Breast epithelium (tissue), 4 donors: ENCODE measurements around the gene SH2D3C. TPM values are rescaled to one million over a fixed set of nuclear protein-coding genes. Genes with fewer than 3 reads are reported as not detected.
"Not testable (repeated sequence)": the region's sequence is repeated elsewhere in the genome, so short reads cannot be mapped to it uniquely, and the experiment has no call there.

ENCODE experiments used
- DNase-seq, 2 donors: peaks; one replicate each; pipeline ENCODE4 v3.0.0-alpha.2; 2019; ENCODE audit warnings: low spot score in 2 of 2
- H3K27ac ChIP-seq, 2 donors: fragments of 200-600 bp; sonication (generic) in 1 of 2; one replicate each; pipeline ENCODE4 v1.5.1; 2016 to 2019; ENCODE audit warnings: mild to moderate bottlenecking in 1 of 2
- H3K27me3 ChIP-seq, 2 donors: fragments of 200-600 bp; sonication (generic) in 1 of 2; one replicate each; pipeline versions ENCODE4 v1.5.1 to v1.6.0; 2017 to 2019; ENCODE audit warnings: control low read depth in 1 of 2, mild to moderate bottlenecking in 1 of 2
- H3K36me3 ChIP-seq: fragments of 200-600 bp; one replicate; pipeline ENCODE4 v1.5.1; 2019
- H3K4me1 ChIP-seq, 2 donors: fragments of 200-600 bp; sonication (generic); one replicate each; pipeline ENCODE4 v1.5.1; 2016 to 2019; ENCODE audit warnings: control low read depth in 1 of 2
- H3K4me3 ChIP-seq, 3 donors: fragments of 200-600 bp; sonication (generic); 1 replicate in 2 of 3; 2 replicates in 1 of 3; pipeline ENCODE4 v1.5.1; 2016 to 2019; ENCODE audit warnings: mild to moderate bottlenecking in 3 of 3, moderate library complexity in 2 of 3
- H3K9me3 ChIP-seq, 2 donors: fragments of 200-600 bp; sonication (generic) in 1 of 2; one replicate each; pipeline ENCODE4 v1.5.1; 2016 to 2019; ENCODE audit warnings: control low read depth in 1 of 2
- POLR2A ChIP-seq: fragments of 450-650 bp; IDR thresholded peaks from one replicate; pipeline ENCODE4 v1.6.1; 2016; ENCODE audit warnings: antibody characterized with exemption, mild to moderate bottlenecking, moderate library complexity
- POLR2AphosphoS5 ChIP-seq, 3 donors: sonication (generic); formaldehyde crosslinking; IDR thresholded peaks; one replicate each; pipeline ENCODE4 v1.6.1; 2017; ENCODE audit warnings: antibody characterized with exemption in 3 of 3
- intact Hi-C: fragments of 100-400 bp; cut with DNase I; formaldehyde crosslinking; loops from one replicate; pipeline ENCODE4 v1.15.1; 2023; ENCODE audit warnings: low total_unique reads
- total RNA-seq, 3 donors: library from RNA; depleted of rRNA; stranded (reverse); fragments of >200 nt; gene quantifications; one replicate each; pipeline ENCODE4 v1.1.0, GENCODE V29; 2016
- TF ChIP-seq, protein P1 (sequence below), 3 donors: fragments of 450-650 bp; IDR thresholded peaks; one replicate each; pipeline ENCODE4 v1.5.1; 2016 to 2017; ENCODE audit warnings: antibody characterized with exemption in 3 of 3, mild to moderate bottlenecking in 3 of 3, moderate library complexity in 3 of 3

Gene SH2D3C
- total RNA-seq, 3 donors from 2014 or later = 6.0 to 15.4 (median 6.9) TPM

- TF ChIP-seq POLR2A (no peak), POLR2AphosphoS5 (IDR thresholded peaks at IDR 0.05) (peak; percentile 19 to 83 (median 69))
- Histone ChIP-seq H3K27ac (peak within 1 kb of the TSS; percentile 92 to 99), H3K4me1 (peaks cover 2 to 9% of the 10 kb centered on the region in 2 donors), H3K4me3 (peak within 1 kb of the TSS; percentile 96 to 99 (median 98)), H3K9me3 (no peaks in the 10 kb centered on the region), H3K27me3 (no peaks in the 10 kb centered on the region), H3K36me3 (peaks cover 18% of the 10 kb centered on the region)
- DNase-seq = peak; percentile 88 to 89
- intact Hi-C loops = loop anchor here (10.0 kb wide), 2 partner anchors 51 to 89 kb away; partner anchors contain the start of genes AK1 and TOR2A
These were observed 7.7 kb upstream of the SH2D3C start, which contains the start of gene CDK9 for GRCh38 chr9:127785933-127786772. TSS of gene CDK9 (plus strand) at chr9:127786034. CDS start at chr9:127786149, 115 bp downstream.

GRCh38 chr9:127785023-127785932, 6.8 kb upstream of the SH2D3C start:
- intact Hi-C loops = loop anchor here (10.0 kb wide), 2 partner anchors 50 to 90 kb away; partner anchors contain the start of genes AK1 and TOR2A
- peak; percentile 79 to 88 for DNase-seq
- TF ChIP-seq POLR2AphosphoS5 (IDR thresholded peaks at IDR 0.05) (peak; percentile 43 to 58 (median 57)), POLR2A (no peak)
- TF ChIP-seq, protein P1, sequence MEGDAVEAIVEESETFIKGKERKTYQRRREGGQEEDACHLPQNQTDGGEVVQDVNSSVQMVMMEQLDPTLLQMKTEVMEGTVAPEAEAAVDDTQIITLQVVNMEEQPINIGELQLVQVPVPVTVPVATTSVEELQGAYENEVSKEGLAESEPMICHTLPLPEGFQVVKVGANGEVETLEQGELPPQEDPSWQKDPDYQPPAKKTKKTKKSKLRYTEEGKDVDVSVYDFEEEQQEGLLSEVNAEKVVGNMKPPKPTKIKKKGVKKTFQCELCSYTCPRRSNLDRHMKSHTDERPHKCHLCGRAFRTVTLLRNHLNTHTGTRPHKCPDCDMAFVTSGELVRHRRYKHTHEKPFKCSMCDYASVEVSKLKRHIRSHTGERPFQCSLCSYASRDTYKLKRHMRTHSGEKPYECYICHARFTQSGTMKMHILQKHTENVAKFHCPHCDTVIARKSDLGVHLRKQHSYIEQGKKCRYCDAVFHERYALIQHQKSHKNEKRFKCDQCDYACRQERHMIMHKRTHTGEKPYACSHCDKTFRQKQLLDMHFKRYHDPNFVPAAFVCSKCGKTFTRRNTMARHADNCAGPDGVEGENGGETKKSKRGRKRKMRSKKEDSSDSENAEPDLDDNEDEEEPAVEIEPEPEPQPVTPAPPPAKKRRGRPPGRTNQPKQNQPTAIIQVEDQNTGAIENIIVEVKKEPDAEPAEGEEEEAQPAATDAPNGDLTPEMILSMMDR (IDR thresholded peaks at IDR 0.05) = peak; percentile 89 to 97 (median 96)
- Histone ChIP-seq H3K36me3 (peaks cover 18% of the 10 kb centered on the region), H3K4me3 (peak overlapping the region; percentile 96 to 99 (median 98)), H3K4me1 (peaks cover 2 to 9% of the 10 kb centered on the region in 2 donors), H3K27ac (peak overlapping the region; percentile 92 to 99), H3K9me3 (no peaks in the 10 kb centered on the region), H3K27me3 (no peaks in the 10 kb centered on the region)

- TF ChIP-seq POLR2AphosphoS5 (IDR thresholded peaks at IDR 0.05) (no peak), POLR2A (no peak)
- TF ChIP-seq, protein P1 (IDR thresholded peaks at IDR 0.05) = no peak
- DNase-seq = peak in 1 of 2 donors; percentile 42
- no peak overlapping the region for H3K4me3 ChIP-seq
- intact Hi-C loops = loop anchor here (10.0 kb wide), 2 partner anchors 49 to 91 kb away; partner anchors contain the start of genes AK1 and TOR2A
- no peaks in the 10 kb centered on the region for H3K27me3 ChIP-seq
- H3K27ac ChIP-seq = peak overlapping the region; percentile 92 to 99
- H3K9me3 ChIP-seq = no peaks in the 10 kb centered on the region
- peaks cover 2% of the 10 kb centered on the region for H3K36me3 ChIP-seq
- H3K4me1 ChIP-seq = peaks cover 2 to 9% of the 10 kb centered on the region in 2 donors
These were observed 4.9 kb upstream of the SH2D3C start for GRCh38 chr9:127783111-127784008.

GRCh38 chr9:127781806-127782205, 3.3 kb upstream of the SH2D3C start:
- no peaks in the 10 kb centered on the region for H3K9me3 ChIP-seq
- no peaks in the 10 kb centered on the region for H3K27me3 ChIP-seq
- intact Hi-C loops = loop anchor here (10.0 kb wide), 2 partner anchors 47 to 93 kb away; partner anchors contain the start of genes AK1 and TOR2A
- no peak overlapping the region for H3K4me3 ChIP-seq
- no peaks in the 10 kb centered on the region for H3K36me3 ChIP-seq
- H3K27ac ChIP-seq = no peak overlapping the region
- H3K4me1 ChIP-seq = peaks cover 1 to 2% of the 10 kb centered on the region in 2 donors
- TF ChIP-seq POLR2A = no peak
- TF ChIP-seq, protein P1 (IDR thresholded peaks at IDR 0.05) = no peak
- TF ChIP-seq POLR2AphosphoS5 (IDR thresholded peaks at IDR 0.05) = no peak
- DNase-seq = no peak

GRCh38 chr9:127780909-127781308, 2.4 kb upstream of the SH2D3C start:
- not testable (repeated sequence) for DNase-seq, H3K4me3 ChIP-seq, H3K27me3 ChIP-seq, H3K36me3 ChIP-seq, H3K4me1 ChIP-seq, H3K9me3 ChIP-seq, H3K27ac ChIP-seq
- intact Hi-C loops = loop anchor here (10.0 kb wide), 2 partner anchors 46 to 94 kb away; partner anchors contain the start of genes AK1 and TOR2A
